Tibial artery (tissue), 4 donors: ENCODE data around the gene MAEA.

ENCODE experiments used
- DNase-seq, 2 donors: peaks; one replicate each; pipeline ENCODE4 v3.0.0-alpha.2; 2019
- H3K27ac ChIP-seq, 2 donors: fragments of 200-600 bp; sonication (generic) in 1 of 2; 1 replicate in 1 of 2; 2 replicates in 1 of 2; pipeline ENCODE4 v1.5.1; 2018 to 2019; ENCODE audit warnings: mild to moderate bottlenecking in 1 of 2
- H3K27me3 ChIP-seq, 2 donors: fragments of 200-600 bp; sonication (generic) in 1 of 2; one replicate each; pipeline versions ENCODE4 v1.5.1 to v1.6.0; 2016 to 2019
- H3K36me3 ChIP-seq, 3 donors: fragments of 200-600 bp; sonication (generic) in 2 of 3; one replicate each; pipeline ENCODE4 v1.5.1; 2016 to 2019; ENCODE audit warnings: mild to moderate bottlenecking in 2 of 3
- H3K4me1 ChIP-seq, 4 donors: fragments of 200-600 bp; sonication (generic) in 2 of 4; 1 replicate in 3 of 4; 2 replicates in 1 of 4; pipeline ENCODE4 v1.5.1; 2016 to 2019
- H3K4me3 ChIP-seq, 2 donors: fragments of 200-600 bp; sonication (generic) in 1 of 2; 1 replicate in 1 of 2; 2 replicates in 1 of 2; pipeline ENCODE4 v1.5.1; 2018 to 2019; ENCODE audit warnings: mild to moderate bottlenecking in 2 of 2
- H3K9me3 ChIP-seq, 3 donors: fragments of 200-600 bp; sonication (generic) in 1 of 3; one replicate each; pipeline ENCODE4 v1.5.1; 2016 to 2019
- CTCF ChIP-seq, 2 experiments: fragments of 200-600 bp in 1 of 2; fragments of 450-650 bp in 1 of 2; IDR thresholded peaks; one replicate each; pipeline ENCODE4 v1.5.1; 2017 to 2019; ENCODE audit warnings: antibody characterized with exemption in 2 of 2, mild to moderate bottlenecking in 1 of 2, moderate library complexity in 1 of 2
- intact Hi-C: fragments of 100-400 bp; cut with DNase I; formaldehyde crosslinking; loops from one replicate; pipeline ENCODE4 v1.15.0; 2023; ENCODE audit warnings: low total_unique reads

Gene MAEA

GRCh38 chr4:1385373-1386340, 96.0 kb downstream of the MAEA start:
- Histone ChIP-seq H3K36me3 (peaks cover 57 to 85% (median 65%) of the 10 kb centered on the region in 3 donors), H3K27me3 (no peaks in the 10 kb centered on the region), H3K4me3 (no peak overlapping the region), H3K27ac (no peak overlapping the region), H3K4me1 (no peaks in the 10 kb centered on the region), H3K9me3 (peaks cover 0 to 9% (median 7%) of the 10 kb centered on the region in 3 donors)
- peak in 1 of 2 donors; percentile 62 for DNase-seq
- intact Hi-C loops, result no loop called here
- TF ChIP-seq CTCF (IDR thresholded peaks at IDR 0.05), result no peak
